ENCODE results near the gene MTA1.

Gene MTA1

DNA sequence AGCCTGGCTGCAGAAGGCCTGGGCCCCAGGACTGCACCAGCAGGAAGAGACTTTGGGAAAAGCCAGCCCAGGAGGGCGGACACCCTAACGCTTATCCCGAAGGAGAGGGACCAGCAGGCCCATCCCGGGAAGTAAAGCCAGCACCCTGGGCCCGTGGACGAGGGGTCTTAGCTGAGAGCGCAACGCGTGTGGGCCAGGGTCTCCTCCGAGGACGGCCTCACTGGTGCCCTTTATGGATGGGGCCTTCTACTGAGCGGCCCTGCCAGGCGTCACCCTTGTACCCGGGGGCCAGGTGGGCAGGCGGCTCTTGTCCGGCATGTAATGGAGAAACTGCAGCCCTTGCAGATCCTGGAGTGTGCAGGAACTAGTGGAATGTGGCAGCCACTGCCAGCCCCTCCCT, 85.5 kb downstream of the MTA1 start:
- Histone ChIP-seq H3K27me3 (ENCODE audit: insufficient read depth, low read depth, severe bottlenecking) (no peaks in the 10 kb centered on the region), H3K27ac (no peak overlapping the region), H3K36me3 (no peaks in the 10 kb centered on the region), H3K4me3 (ENCODE audit: low read depth, low read length) (no peak overlapping the region), H3K9me3 (ENCODE audit: severe bottlenecking) (no peaks in the 10 kb centered on the region)
- no peak for DNase-seq
- TF ChIP-seq, protein P1, sequence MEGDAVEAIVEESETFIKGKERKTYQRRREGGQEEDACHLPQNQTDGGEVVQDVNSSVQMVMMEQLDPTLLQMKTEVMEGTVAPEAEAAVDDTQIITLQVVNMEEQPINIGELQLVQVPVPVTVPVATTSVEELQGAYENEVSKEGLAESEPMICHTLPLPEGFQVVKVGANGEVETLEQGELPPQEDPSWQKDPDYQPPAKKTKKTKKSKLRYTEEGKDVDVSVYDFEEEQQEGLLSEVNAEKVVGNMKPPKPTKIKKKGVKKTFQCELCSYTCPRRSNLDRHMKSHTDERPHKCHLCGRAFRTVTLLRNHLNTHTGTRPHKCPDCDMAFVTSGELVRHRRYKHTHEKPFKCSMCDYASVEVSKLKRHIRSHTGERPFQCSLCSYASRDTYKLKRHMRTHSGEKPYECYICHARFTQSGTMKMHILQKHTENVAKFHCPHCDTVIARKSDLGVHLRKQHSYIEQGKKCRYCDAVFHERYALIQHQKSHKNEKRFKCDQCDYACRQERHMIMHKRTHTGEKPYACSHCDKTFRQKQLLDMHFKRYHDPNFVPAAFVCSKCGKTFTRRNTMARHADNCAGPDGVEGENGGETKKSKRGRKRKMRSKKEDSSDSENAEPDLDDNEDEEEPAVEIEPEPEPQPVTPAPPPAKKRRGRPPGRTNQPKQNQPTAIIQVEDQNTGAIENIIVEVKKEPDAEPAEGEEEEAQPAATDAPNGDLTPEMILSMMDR (IDR thresholded peaks at IDR 0.05; ENCODE audit: low read depth, low read length), result no peak

GRCh38 chr14:105507247-105507646, 87.6 kb downstream of the MTA1 start:
- no peaks in the 10 kb centered on the region for H3K36me3 ChIP-seq
- DNase-seq, result no peak
- no peaks in the 10 kb centered on the region for H3K9me3 ChIP-seq (ENCODE audit: severe bottlenecking)
- TF ChIP-seq, protein P1 (IDR thresholded peaks at IDR 0.05; ENCODE audit: low read depth, low read length), result no peak
- no peak overlapping the region for H3K27ac ChIP-seq
- no peaks in the 10 kb centered on the region for H3K27me3 ChIP-seq (ENCODE audit: insufficient read depth, low read depth, severe bottlenecking)
- H3K4me3 ChIP-seq (ENCODE audit: low read depth, low read length), result no peak overlapping the region

- H3K27me3 ChIP-seq (ENCODE audit: insufficient read depth, low read depth, severe bottlenecking), result no peaks in the 10 kb centered on the region
- no peaks in the 10 kb centered on the region for H3K9me3 ChIP-seq (ENCODE audit: severe bottlenecking)
- H3K36me3 ChIP-seq, result no peaks in the 10 kb centered on the region
- TF ChIP-seq, protein P1 (IDR thresholded peaks at IDR 0.05; ENCODE audit: low read depth, low read length), result no peak
- DNase-seq, result no peak
- H3K27ac ChIP-seq, result no peak overlapping the region
- no peak overlapping the region for H3K4me3 ChIP-seq (ENCODE audit: low read depth, low read length)
Measured at GRCh38 chr14:105508069-105508468, 88.4 kb downstream of the MTA1 start.

DNA sequence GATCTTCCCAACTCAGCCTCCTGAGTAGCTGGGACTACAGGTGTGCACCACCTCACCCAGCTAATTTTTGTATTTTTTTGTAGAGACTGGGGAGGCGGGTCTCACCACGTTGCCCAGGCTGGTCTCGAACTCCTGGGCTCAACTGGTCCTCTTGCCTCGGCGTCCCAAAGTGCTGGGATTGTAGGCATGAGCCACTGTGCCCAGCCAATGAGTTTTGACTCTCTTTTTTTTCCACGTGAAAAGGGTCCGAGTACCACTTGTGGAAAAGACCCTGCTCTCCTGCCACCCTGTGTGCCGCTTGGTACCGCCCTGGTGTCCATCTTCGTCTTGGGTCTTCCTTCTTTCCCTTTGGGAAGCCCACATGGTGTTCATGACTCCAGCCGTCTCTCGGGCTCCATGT, 89.0 kb downstream of the MTA1 start:
- no peak for DNase-seq
- no peaks in the 10 kb centered on the region for H3K27me3 ChIP-seq (ENCODE audit: insufficient read depth, low read depth, severe bottlenecking)
- H3K4me3 ChIP-seq (ENCODE audit: low read depth, low read length), result no peak overlapping the region
- TF ChIP-seq, protein P1 (IDR thresholded peaks at IDR 0.05; ENCODE audit: low read depth, low read length), result no peak
- no peaks in the 10 kb centered on the region for H3K36me3 ChIP-seq
- H3K27ac ChIP-seq, result no peak overlapping the region
- H3K9me3 ChIP-seq (ENCODE audit: severe bottlenecking), result no peaks in the 10 kb centered on the region

- no peak for DNase-seq
- TF ChIP-seq, protein P1 (IDR thresholded peaks at IDR 0.05; ENCODE audit: low read depth, low read length), result no peak
- no peaks in the 10 kb centered on the region for H3K36me3 ChIP-seq
- H3K9me3 ChIP-seq (ENCODE audit: severe bottlenecking), result no peaks in the 10 kb centered on the region
- H3K27me3 ChIP-seq (ENCODE audit: insufficient read depth, low read depth, severe bottlenecking), result no peaks in the 10 kb centered on the region
- H3K4me3 ChIP-seq (ENCODE audit: low read depth, low read length), result no peak overlapping the region
- no peak overlapping the region for H3K27ac ChIP-seq
Measured at GRCh38 chr14:105517096-105517495, 97.5 kb downstream of the MTA1 start.

DNA sequence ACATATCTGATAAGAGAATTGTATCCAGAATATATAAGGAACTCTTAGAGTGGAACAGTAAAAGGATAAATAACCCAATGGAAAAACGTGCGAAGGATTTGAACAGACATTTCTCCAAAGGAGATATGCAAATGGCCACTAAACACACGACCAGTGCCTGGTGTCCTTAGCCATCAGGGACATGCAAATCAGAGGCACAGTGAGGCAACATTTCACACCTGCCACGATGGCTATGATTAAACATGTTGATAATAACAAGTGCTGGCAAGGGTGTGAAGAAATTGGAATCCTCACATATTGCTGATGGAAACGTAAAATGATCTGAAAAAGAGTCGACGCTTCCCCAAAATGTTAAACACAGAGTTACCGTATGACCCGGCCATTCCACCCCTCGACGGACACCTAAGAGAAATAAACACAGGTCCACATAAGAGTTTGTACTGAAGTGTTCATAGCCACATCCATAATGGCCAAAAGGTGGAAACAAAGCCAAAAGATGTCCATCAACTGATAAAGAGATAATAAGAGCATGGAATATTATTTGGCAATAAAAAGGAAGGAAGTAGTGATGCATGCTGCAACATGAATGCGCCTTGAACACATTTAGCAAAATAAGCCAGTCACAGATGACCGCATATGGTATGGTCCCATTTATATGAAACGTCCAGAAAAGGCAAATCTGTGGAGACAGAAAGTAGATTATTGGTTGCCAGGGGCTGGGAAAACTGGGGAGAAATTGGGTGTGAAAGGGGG, 100.5 kb downstream of the MTA1 start:
- Histone ChIP-seq H3K9me3 (ENCODE audit: severe bottlenecking) (no peaks in the 10 kb centered on the region), H3K36me3 (no peaks in the 10 kb centered on the region), H3K4me3 (ENCODE audit: low read depth, low read length) (no peak overlapping the region), H3K27ac (no peak overlapping the region), H3K27me3 (ENCODE audit: insufficient read depth, low read depth, severe bottlenecking) (no peaks in the 10 kb centered on the region)
- TF ChIP-seq, protein P1 (IDR thresholded peaks at IDR 0.05; ENCODE audit: low read depth, low read length), result no peak
- DNase-seq, result no peak

Data from WERI-Rb-1 (cell line).